GM19238 (cell line): ENCODE measurements around the gene ZMYND19.
"Not testable (repeated sequence)": the region's sequence is repeated elsewhere in the genome, so short reads cannot be mapped to it uniquely, and the experiment has no call there.

Experiments used
- DNase-seq: peaks from one replicate; pipeline ENCODE4 v3.0.0; 2011; ENCODE audit warnings: low spot score; ENCODE audit not compliant: insufficient read length

Gene ZMYND19

GRCh38 chr9:137589441-137590122 is 730 bp downstream of the ZMYND19 start:
- peak; percentile 39 for DNase-seq

- DNase-seq, result no peak
Observed at GRCh38 chr9:137588891-137589290, 1.4 kb downstream of the ZMYND19 start.

GRCh38 chr9:137588311-137588710 is 2.0 kb downstream of the ZMYND19 start:
- DNase-seq, result no peak

GRCh38 chr9:137586854-137587253 is 3.5 kb downstream of the ZMYND19 start:
- DNase-seq, result no peak

GRCh38 chr9:137583957-137584356 is 6.4 kb downstream of the ZMYND19 start:
- DNase-seq, result no peak

- no peak for DNase-seq
Observed at GRCh38 chr9:137583347-137583746, 7.0 kb downstream of the ZMYND19 start.

GRCh38 chr9:137582286-137582860 is 7.9 kb downstream of the ZMYND19 start:
- DNase-seq, result no peak

GRCh38 chr9:137581361-137582285 is 8.7 kb downstream of the ZMYND19 start:
- no peak for DNase-seq

GRCh38 chr9:137580954-137581322 is 9.4 kb downstream of the ZMYND19 start:
- DNase-seq, result no peak

GRCh38 chr9:137580209-137580953 is 9.9 kb downstream of the ZMYND19 start:
- no peak for DNase-seq

- DNase-seq, result no peak
Observed at GRCh38 chr9:137579259-137579604, 11.1 kb downstream of the ZMYND19 start.

GRCh38 chr9:137578518-137579258 is 11.6 kb downstream of the ZMYND19 start, which contains the start of gene DPH7:
TSS of gene DPH7 (minus strand) at chr9:137578925. CDS start at chr9:137578777, 148 bp downstream.
- DNase-seq, result peak; percentile 100

- DNase-seq, result no peak
Observed at GRCh38 chr9:137575716-137576411, 14.4 kb downstream of the ZMYND19 start.

GRCh38 chr9:137575364-137575715 is 15.0 kb downstream of the ZMYND19 start:
- DNase-seq, result no peak

- no peak for DNase-seq
Observed at GRCh38 chr9:137574192-137574591, 16.1 kb downstream of the ZMYND19 start.

GRCh38 chr9:137570566-137570965 is 19.7 kb downstream of the ZMYND19 start:
- DNase-seq, result no peak

- no peak for DNase-seq
Observed at GRCh38 chr9:137569609-137570203, 20.6 kb downstream of the ZMYND19 start.

- DNase-seq, result not testable (repeated sequence)
Observed at GRCh38 chr9:137568445-137568844, 21.9 kb downstream of the ZMYND19 start.

- no peak for DNase-seq
Observed at GRCh38 chr9:137564817-137565411, 25.4 kb downstream of the ZMYND19 start.
